HG02610 (cell line): ENCODE data around the gene TSPAN33.

Experiments used
- ATAC-seq: cut with Tn5 transposase; IDR thresholded peaks from one replicate; pipeline ENCODE4 v1.9.1; 2021; ENCODE audit warnings: mild to moderate bottlenecking, moderate library complexity; ENCODE audit not compliant: unreplicated experiment

TSPAN33 gene

GRCh38 chr7:129134356-129134987 lies 10.0 kb upstream of the TSPAN33 start:
- no peak for ATAC-seq

GRCh38 chr7:129136887-129137642 lies 7.4 kb upstream of the TSPAN33 start:
- ATAC-seq, result peak; percentile 82

- ATAC-seq, result no peak
Measured at GRCh38 chr7:129143724-129144094, 798 bp upstream of the TSPAN33 start.

GRCh38 chr7:129144834-129145668 lies 544 bp downstream of the TSPAN33 start:
- ATAC-seq, result no peak

- peak; percentile 70 for ATAC-seq
Measured at GRCh38 chr7:129146237-129146979, 1.9 kb downstream of the TSPAN33 start.

- no peak for ATAC-seq
Measured at GRCh38 chr7:129147731-129148130, 3.2 kb downstream of the TSPAN33 start.

- no peak for ATAC-seq
Measured at GRCh38 chr7:129149511-129149910, 5.0 kb downstream of the TSPAN33 start.

GRCh38 chr7:129150199-129150996 lies 5.9 kb downstream of the TSPAN33 start:
- ATAC-seq, result no peak

- no peak for ATAC-seq
Measured at GRCh38 chr7:129157651-129158050, 13.1 kb downstream of the TSPAN33 start.

GRCh38 chr7:129159539-129159938 lies 15.0 kb downstream of the TSPAN33 start:
- ATAC-seq, result no peak

- ATAC-seq, result no peak
Measured at GRCh38 chr7:129160161-129160905, 15.8 kb downstream of the TSPAN33 start.

- ATAC-seq, result no peak
Measured at GRCh38 chr7:129161524-129162225, 17.2 kb downstream of the TSPAN33 start.

- ATAC-seq, result no peak
Measured at GRCh38 chr7:129162732-129163131, 18.2 kb downstream of the TSPAN33 start.

GRCh38 chr7:129163875-129164544 lies 19.5 kb downstream of the TSPAN33 start:
- ATAC-seq, result no peak

- peak; percentile 70 for ATAC-seq
Measured at GRCh38 chr7:129166745-129167144, 22.2 kb downstream of the TSPAN33 start.

GRCh38 chr7:129167817-129168216 lies 23.3 kb downstream of the TSPAN33 start:
- no peak for ATAC-seq

- ATAC-seq, result no peak
Measured at GRCh38 chr7:129168231-129169021, 23.9 kb downstream of the TSPAN33 start.
